DND-41 (cell line): Measurements from ENCODE around the gene GAL.

ENCODE experiments used
- CTCF ChIP-seq: IDR thresholded peaks from 2 replicates; pipeline ENCODE4 v1.5.1; 2012; ENCODE audit warnings: borderline replicate concordance, low read length, moderate library complexity, mild to moderate bottlenecking; ENCODE audit not compliant: poor library complexity, severe bottlenecking; ENCODE audit errors: extremely low read depth
- EZH2 ChIP-seq: IDR thresholded peaks from 3 replicates; pipeline ENCODE4 v1.6.1; 2012; ENCODE audit warnings: borderline replicate concordance, low read depth, mild to moderate bottlenecking, moderate library complexity, low read length, inconsistent platforms; ENCODE audit not compliant: severe bottlenecking

GRCh38 chr11:68735125-68735524 lies 50.8 kb downstream of the GAL start:
- no peak for TF ChIP-seq CTCF
- no peak for TF ChIP-seq EZH2
